ENCODE measurements around the gene LSP1.
"Not testable (repeated sequence)": the region's sequence is repeated elsewhere in the genome, so short reads cannot be mapped to it uniquely, and the experiment has no call there.

LSP1 gene

DNA sequence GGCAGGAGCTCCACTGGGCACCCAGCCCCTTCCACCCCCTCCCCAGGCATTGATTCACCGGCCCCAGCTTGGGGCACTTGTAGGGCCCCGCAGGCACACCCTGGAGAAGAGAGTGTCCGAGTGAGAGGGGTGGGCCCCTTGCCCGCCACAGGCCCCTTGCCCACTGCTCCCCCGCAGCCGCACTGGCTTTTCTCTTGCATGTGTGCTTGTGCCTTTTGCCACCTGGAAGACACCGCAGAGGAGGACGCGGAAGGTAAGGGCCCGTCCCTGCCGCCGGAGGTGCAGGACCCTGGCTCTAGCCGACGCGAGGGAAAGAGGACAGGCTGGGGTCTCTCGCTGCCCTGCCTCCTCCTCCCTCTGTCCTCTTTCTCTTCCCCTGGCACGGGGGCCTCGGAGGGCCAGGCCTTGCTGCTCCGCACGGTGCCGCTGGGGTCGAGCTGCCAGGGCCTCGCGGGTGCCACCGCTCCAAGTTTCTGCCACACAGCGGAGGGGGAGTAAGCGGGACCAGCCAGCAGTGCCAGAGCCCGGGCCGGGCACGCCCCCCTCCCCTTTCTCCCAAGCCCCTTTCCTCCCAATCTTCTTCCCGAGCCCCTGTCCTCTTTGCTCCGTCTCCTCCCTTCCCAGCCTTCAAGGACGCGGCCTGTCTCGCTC lies 76.1 kb downstream of the LSP1 start:
- DNase-seq: no peak

DNA sequence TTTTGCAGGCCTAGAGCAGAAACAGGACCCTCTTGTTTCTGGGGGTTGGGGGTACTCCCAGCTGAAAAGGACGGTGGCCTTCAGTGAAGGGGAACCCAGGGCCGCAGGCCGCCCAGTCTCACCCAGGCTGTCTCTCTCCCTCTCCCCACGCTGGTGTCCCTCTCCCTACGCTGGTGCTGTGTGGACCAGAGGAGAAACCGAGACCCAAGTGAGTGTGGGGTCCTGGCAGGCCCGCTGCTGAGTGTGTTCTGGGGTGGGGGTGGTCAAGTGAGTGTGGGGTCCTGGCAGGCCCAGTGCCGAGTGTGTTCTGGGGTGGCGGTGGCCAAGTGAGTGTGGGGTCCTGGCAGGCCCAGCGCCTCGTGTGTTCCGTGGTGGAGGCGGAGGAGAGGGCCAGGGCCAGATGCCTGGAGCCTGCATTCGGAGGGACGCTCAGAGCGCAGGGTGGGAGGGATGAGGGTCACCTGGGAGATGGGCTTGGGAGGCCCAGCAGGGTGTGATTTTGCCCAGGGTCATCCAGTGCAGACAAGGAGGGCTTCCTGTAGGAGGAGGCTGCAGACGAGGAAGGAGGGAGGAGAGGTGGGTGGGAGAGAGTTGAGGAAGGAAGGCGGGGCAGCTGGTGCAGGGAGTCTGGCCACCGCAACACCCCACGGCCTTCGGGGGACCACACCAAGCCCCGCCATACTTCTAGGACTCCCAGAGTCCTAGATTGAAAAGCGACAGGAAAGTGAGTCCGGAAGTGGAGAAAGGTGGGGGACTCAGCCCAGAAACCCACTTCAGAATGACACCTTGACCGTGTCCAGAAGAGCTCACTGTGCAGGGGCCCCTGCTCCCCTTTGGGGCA lies 77.0 kb downstream of the LSP1 start:
- no peak for DNase-seq

DNA sequence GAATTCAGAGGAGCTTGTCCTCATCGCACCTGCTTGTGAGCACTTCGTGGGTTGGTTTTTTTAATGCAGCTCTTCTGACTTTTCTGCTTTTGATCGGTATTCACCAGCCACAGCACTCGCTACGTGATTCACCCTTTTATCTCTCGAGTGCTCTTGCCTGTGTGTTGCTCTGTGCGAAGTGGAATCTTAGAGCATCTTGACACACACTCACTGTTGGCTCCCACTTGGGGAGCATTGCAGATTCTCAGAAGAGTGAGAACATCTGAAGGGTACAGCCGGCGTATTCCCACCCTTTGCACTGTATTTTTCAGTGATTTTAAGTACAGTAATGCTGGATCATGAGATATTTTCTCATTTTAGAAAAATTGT lies 77.6 kb downstream of the LSP1 start:
- DNase-seq: no peak

DNA sequence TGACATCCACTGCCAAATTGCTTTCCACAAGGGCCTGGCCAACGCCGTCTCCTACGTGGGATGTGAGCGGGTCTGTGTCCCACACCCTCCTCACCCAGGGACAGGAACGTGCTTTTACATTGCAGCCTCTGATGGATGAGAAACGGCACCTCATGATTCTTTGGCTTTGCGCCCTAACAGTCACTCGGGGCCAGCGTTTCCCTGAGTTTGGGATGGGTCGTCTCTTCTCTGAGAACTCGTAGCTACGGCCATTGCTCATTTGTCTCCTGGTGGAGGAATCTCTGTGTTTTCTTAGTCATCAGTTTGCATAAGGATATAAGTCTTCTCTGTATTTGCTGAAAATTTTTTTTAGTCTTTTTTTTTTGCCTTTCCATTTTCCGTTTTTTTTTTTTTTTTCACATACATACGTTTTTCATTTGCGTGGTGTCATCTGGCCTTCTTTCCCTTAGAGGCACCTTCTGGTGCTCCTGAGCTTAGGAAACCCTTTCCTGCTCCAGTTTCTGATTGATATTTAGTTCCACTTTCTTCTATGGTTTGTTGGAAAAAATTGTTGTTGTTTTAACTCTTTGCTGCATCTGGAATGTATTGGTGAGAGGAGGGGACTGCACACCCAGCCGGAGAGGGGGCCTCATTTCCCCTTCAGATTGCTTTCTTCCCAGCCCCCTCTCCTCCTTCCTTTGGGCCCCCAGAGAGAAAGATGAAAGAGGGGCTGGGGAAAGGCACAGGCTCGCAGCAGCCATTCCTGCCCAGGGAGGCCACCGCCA lies 78.6 kb downstream of the LSP1 start:
- peak in 1 of 4 experiments; percentile 36 for DNase-seq

- DNase-seq: no peak
Measured at GRCh38 chr11:1932105-1932480, 79.2 kb downstream of the LSP1 start.

DNA sequence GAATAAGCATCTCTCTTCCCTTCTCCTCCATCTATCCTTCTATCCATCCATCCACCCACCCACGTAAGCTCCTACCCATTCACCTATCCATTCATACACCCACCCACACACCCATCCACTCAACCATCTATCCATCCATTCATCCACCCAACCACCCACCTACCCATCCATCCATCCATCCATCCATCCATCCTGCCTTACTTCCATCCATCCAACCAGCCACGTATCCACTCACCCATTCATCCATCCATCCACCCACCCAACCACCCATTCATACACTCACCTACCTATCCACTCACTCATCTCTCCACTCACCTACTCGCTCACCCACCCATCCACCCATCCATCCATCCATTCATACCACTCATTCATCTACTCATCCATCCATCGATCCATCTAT lies 79.8 kb downstream of the LSP1 start:
- DNase-seq: no peak

GRCh38 chr11:1933416-1934334 lies 80.8 kb downstream of the LSP1 start:
- DNase-seq: no peak

DNA sequence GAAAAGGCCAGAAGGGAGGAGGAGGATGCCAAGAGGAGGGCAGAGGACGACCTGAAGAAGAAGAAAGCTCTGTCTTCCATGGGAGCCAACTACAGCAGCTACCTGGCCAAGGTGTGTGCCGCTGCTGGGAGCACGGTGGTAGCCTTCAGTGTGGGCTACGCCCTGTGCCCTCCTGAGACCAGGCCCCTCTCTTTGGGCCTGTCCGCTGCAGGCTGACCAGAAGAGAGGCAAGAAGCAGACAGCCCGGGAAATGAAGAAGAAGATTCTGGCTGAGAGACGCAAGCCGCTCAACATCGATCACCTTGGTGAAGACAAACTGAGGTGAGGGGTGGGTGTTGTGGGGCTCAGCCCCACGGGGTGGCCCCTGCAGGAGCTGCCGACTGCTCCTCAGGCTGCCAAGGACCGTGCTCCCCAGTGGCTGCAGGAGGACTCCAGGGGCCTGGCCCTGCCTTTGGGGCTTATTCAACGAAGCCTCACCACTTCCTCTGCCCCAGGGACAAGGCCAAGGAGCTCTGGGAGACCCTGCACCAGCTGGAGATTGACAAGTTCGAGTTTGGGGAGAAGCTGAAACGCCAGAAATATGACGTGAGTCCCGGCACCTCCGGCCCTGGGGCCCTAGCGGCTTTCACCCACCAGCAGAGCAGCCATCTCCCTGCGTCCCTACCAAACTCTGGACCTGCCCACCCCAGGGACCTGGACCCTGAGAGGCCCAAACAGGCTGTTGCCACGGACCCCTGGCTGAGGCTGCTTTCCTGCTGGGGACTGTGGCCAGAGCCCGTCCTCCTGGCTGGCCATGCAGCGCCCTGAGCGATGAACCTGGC lies 81.7 kb downstream of the LSP1 start:
- DNase-seq: no peak

- DNase-seq: no peak
Measured at GRCh38 chr11:1935156-1936071, 82.5 kb downstream of the LSP1 start.

DNA sequence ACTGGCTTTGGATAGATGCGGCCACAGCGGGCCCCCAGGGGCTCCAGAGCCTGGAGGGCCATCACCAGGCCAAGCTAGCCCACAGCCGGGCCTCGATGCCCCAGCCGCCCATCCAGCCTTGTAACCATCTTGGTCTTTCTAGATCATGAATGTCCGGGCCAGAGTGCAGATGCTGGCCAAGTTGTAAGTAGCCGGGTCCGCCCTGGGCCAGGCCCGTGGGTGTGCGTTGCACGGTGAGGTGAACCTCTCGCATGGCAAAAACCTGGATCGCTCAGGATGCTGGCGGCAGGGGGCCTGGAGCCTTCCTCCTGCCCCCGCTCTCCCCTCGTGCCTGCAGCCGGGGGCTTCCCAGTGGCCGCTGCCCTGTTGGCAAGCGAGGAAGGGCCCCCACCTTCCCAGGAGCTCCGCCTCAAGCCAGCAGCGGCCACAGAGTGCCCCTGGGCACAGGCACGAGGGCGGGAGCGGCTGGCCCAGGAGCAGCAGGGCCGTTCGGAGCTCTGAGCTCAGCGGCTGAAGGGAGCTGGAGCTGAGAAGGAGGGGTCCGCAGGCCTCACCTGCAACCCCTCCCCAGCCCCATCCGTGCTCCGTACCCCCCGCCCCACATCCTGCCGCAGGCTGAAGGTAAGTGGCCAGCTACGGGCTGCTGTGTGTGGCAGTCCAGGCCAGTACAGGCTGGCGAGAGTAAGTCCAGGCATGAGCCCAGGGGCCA lies 83.3 kb downstream of the LSP1 start:
- DNase-seq: no peak

- DNase-seq: no peak
Measured at GRCh38 chr11:1936781-1937615, 84.1 kb downstream of the LSP1 start.

DNA sequence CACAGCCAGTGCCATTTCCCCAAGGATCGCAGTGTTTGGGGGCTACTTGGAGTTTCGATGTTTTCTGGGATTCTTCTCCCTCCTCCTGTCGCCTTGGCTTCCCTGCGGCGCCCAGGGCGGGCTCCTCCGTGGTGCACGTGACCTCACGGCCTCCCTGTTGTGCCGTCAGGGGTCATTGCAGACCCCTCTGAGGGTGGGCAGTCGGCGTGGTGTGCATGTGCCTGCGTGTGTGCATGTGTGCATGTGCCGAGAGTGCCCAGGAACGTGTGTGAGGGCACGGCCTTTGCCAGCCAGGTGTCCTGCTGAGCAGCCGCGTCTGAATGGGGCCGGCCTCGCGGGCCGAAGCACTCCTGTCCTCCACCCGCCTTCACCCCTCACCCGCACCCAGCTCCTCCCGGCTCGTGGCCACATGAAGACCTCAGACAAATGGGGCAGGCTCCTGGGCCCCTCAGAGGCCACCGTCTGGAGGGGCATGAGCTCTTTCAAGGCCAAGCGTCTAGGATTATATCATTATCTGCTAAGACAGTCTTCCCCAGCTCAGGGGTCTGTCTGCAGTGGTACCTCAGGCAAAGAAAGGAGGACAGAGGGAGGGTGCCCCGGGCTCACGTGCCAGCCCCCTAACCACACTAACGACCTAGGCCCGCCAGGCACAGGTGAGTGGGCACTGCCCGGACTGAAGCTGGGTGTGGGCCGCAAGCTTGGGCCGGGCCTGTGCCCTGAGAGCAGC lies 84.9 kb downstream of the LSP1 start:
- no peak for DNase-seq

DNA sequence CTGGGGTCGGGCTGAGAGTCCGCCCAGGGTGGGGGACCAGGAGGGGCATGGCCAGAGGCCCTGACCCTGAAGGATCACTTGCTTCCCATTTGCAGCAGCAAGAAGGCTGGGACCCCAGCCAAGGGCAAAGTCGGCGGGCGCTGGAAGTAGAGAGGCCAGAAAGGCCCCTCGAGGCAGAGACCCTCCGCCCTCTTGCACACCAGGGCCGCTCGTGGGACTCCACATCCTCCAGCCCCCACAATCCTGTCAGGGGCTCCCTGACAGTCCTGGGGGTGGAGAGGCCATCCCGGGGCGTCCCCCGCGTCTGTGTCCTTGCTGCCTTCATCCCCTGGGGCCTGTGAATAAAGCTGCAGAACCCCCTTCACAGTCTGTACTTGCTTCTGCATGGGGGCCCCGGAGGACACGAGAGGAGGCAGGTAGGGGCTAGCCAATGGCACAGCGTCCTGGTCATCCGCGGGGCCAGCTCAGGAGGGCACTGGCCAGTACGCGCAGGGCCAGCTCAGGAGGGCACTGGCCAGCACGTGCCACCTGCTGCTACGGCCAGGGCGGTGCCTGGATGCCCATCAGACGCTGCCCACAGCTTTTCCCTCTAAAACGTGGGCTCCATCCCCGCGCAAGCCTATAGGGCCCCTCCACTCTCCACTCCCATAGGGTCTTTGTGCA lies 85.6 kb downstream of the LSP1 start:
- no peak for DNase-seq

GRCh38 chr11:1939006-1939625 lies 86.2 kb downstream of the LSP1 start:
- no peak for DNase-seq

DNA sequence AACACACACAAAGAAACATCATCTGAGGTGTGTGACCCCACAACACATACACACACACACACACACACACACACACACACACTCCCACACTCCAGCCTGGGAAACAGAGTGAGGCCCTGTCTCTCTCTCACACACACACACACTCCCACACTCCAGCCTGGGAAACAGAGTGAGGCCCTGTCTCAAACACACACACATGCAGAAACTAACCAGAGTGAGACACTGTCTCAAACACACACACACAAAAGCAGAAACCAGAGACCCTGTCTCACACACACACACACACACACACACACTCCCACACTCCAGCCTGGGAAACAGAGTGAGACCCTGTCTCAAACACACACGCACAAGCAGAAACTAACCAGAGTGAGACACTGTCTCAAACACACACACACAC lies 86.9 kb downstream of the LSP1 start:
- DNase-seq: not testable (repeated sequence)

Measured in suppressor macrophage (primary cell).